Activated CD4-positive, alpha-beta memory T cell treated with anti-CD3 and anti-CD28 coated beads, Interleukin-2, amount 10 ng/mL, durations not matched to agents 7 days and 5 days (primary cell): ENCODE measurements around the gene SOX15. TPM values are rescaled to one million over a fixed set of nuclear protein-coding genes. Genes with fewer than 3 reads are reported as not detected.
"Not testable (repeated sequence)": the region's sequence is repeated elsewhere in the genome, so short reads cannot be mapped to it uniquely, and the experiment has no call there.

Experiments
- CTCF ChIA-PET: fragments of 350-600 bp; sonication (Branson Sonifier 250); formaldehyde crosslinking; loops from one replicate; lab custom pipeline; 2021; ENCODE audit warnings: antibody characterized with exemption, inconsistent platforms; lab: Charles Lee
- POLR2A ChIA-PET: fragments of 350-600 bp; sonication (Branson Sonifier 250); formaldehyde crosslinking; loops from one replicate; lab custom pipeline; 2021; ENCODE audit warnings: antibody characterized with exemption; lab: Charles Lee
- DNase-seq: peaks from one replicate; pipeline ENCODE4 v3.0.0-alpha.2; 2020
- H3K27ac Mint-ChIP-seq: one replicate; pipeline ENCODE4 v1.8.0; 2021; ENCODE audit warnings: mild to moderate bottlenecking, mixed read lengths
- H3K27me3 Mint-ChIP-seq: one replicate; pipeline ENCODE4 v1.8.0; 2021; ENCODE audit warnings: mixed read lengths
- H3K36me3 Mint-ChIP-seq: one replicate; pipeline ENCODE4 v1.8.0; 2021; ENCODE audit warnings: low read depth, mixed read lengths
- H3K4me1 Mint-ChIP-seq: one replicate; pipeline ENCODE4 v1.8.0; 2021; ENCODE audit warnings: mixed read lengths
- H3K4me3 Mint-ChIP-seq: one replicate; pipeline ENCODE4 v1.8.0; 2021; ENCODE audit warnings: mild to moderate bottlenecking, mixed read lengths
- H3K9me3 Mint-ChIP-seq: one replicate; pipeline ENCODE4 v1.8.0; 2021; ENCODE audit warnings: mixed read lengths
- total RNA-seq, 2 experiments: library from RNA; stranded (reverse); gene quantifications; one replicate each; pipeline ENCODE4 v1.2.3, GENCODE V29; 2021

Gene SOX15
- total RNA-seq, 2 experiments from 2014 or later = 0.30 to 0.40 TPM

- H3K27me3 Mint-ChIP-seq, H3K4me1 Mint-ChIP-seq, CTCF ChIA-PET, POLR2A ChIA-PET, DNase-seq, H3K4me3 Mint-ChIP-seq, H3K9me3 Mint-ChIP-seq, H3K27ac Mint-ChIP-seq: not testable (repeated sequence)
- peaks cover 63% of the 10 kb centered on the region for H3K36me3 Mint-ChIP-seq
These were observed 7.7 kb upstream of the SOX15 start for GRCh38 chr17:7597561-7597960.

GRCh38 chr17:7593296-7593695 lies 3.4 kb upstream of the SOX15 start:
- Mint-ChIP-seq H3K9me3 (no peaks in the 10 kb centered on the region), H3K27me3 (no peaks in the 10 kb centered on the region), H3K4me3 (no peak overlapping the region), H3K4me1 (peaks cover 2% of the 10 kb centered on the region), H3K27ac (no peak overlapping the region), H3K36me3 (peaks cover 60% of the 10 kb centered on the region)
- ChIA-PET POLR2A (interaction anchor here (1.1 to 3.1 kb wide), 2 partner anchors 9 to 94 kb away, joined by 4 to 21 read pairs; partner anchors contain the start of genes MPDU1 and TP53), CTCF (no interaction called here)
- DNase-seq = no peak

- DNase-seq = no peak
- Mint-ChIP-seq H3K36me3 (peaks cover 66% of the 10 kb centered on the region), H3K4me3 (no peak overlapping the region), H3K4me1 (peaks cover 2% of the 10 kb centered on the region), H3K9me3 (no peaks in the 10 kb centered on the region), H3K27ac (no peak overlapping the region), H3K27me3 (no peaks in the 10 kb centered on the region)
- POLR2A ChIA-PET = interaction anchor here (1.1 to 3.1 kb wide), 3 partner anchors 8 to 95 kb away, joined by 3 to 21 read pairs (median 4); partner anchors contain the start of genes CD68, MPDU1 and TP53
- CTCF ChIA-PET = interaction anchor here (0.6 kb wide), 1 partner anchor 23 kb away, joined by 3 read pairs; no protein-coding TSS in a partner anchor
These were observed 2.6 kb upstream of the SOX15 start for GRCh38 chr17:7592422-7593021.

- H3K36me3 Mint-ChIP-seq = peaks cover 68% of the 10 kb centered on the region
- ChIA-PET POLR2A (interaction anchor here (1.4 kb wide), 1 partner anchor 13 kb away, joined by 3 read pairs; the partner anchor contains the start of gene CD68), CTCF (no interaction called here)
These were observed 1.7 kb upstream of the SOX15 start for GRCh38 chr17:7591596-7591995.

GRCh38 chr17:7590743-7591142 lies 849 bp upstream of the SOX15 start:
- Mint-ChIP-seq H3K4me1 (peaks cover 9% of the 10 kb centered on the region), H3K27ac (no peak overlapping the region), H3K27me3 (no peaks in the 10 kb centered on the region), H3K9me3 (no peaks in the 10 kb centered on the region), H3K4me3 (no peak overlapping the region), H3K36me3 (peaks cover 64% of the 10 kb centered on the region)
- no peak for DNase-seq
- CTCF ChIA-PET = interaction anchor here (0.7 to 2.4 kb wide), 4 partner anchors 11 to 97 kb away, joined by 3 to 12 read pairs (median 8); partner anchors contain the start of genes SENP3 and TP53
- POLR2A ChIA-PET = interaction anchor here (0.8 to 2.1 kb wide), 4 partner anchors 11 to 97 kb away, joined by 3 to 8 read pairs (median 6); partner anchors contain the start of genes CD68, TP53 and WRAP53

More at GRCh38 chr17:7591596-7591995, 1.7 kb upstream of the SOX15 start:
- Mint-ChIP-seq H3K4me1 (peaks cover 4% of the 10 kb centered on the region), H3K4me3 (no peak overlapping the region), H3K27ac (no peak overlapping the region), H3K27me3 (no peaks in the 10 kb centered on the region), H3K9me3 (no peaks in the 10 kb centered on the region)
- no peak for DNase-seq

GRCh38 chr17:7589204-7589868 lies 558 bp downstream of the SOX15 start:
- ChIA-PET CTCF (interaction anchor here (0.6 to 2.4 kb wide), 26 partner anchors 9 to 253 kb away, joined by 3 to 24 read pairs (median 4); partner anchors contain the start of genes ACAP1, CHRNB1, FXR2 and SENP3), POLR2A (interaction anchor here (1.0 to 2.3 kb wide), 8 partner anchors 9 to 104 kb away, joined by 3 to 17 read pairs (median 4); partner anchors contain the start of genes CD68, TP53 and WRAP53)
- Mint-ChIP-seq H3K9me3 (no peaks in the 10 kb centered on the region), H3K27ac (peak overlapping the region; percentile 26), H3K4me1 (peaks cover 22% of the 10 kb centered on the region), H3K27me3 (no peaks in the 10 kb centered on the region), H3K4me3 (no peak overlapping the region), H3K36me3 (peaks cover 58% of the 10 kb centered on the region)
- DNase-seq = peak; percentile 71

DNA sequence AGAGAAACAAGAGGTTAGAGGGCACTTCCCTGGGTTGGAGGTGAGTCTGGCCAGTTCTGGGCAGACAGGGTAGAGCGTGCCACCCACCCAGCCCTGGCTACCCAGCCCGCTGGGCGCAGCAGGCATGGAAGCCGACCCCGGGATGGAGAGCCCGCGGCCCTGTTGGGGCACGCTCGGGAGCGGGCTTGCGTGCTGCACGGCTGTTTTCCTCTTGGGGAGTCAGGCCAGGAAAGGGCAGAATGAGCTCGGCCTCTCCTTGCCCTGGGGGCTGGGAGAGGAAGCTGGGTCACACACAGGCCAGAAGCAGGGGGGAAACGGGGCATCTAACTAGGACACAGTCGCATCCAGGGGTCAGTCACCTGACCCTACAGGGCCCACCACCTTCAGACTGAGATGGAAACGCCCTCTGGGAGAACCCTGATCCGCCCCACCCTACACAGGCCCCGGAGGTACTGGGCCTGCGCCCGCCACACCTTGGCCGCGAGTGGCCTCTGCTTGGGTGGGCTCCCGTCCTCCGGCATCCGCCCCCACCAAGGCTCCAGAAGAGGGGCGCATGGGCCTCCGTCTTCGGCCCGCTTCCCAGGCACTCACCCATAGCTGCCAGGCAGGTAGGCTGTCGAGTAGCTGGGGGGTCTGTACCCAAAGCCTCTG lies 1.2 kb downstream of the SOX15 start:
- Mint-ChIP-seq H3K4me1 (peaks cover 22% of the 10 kb centered on the region), H3K36me3 (peaks cover 51% of the 10 kb centered on the region), H3K27ac (no peak overlapping the region), H3K9me3 (no peaks in the 10 kb centered on the region), H3K4me3 (no peak overlapping the region), H3K27me3 (no peaks in the 10 kb centered on the region)
- ChIA-PET CTCF (interaction anchor here (0.6 to 2.4 kb wide), 24 partner anchors 8 to 238 kb away, joined by 3 to 24 read pairs (median 4); partner anchors contain the start of genes CHRNB1, FXR2, SENP3 and TMEM256), POLR2A (interaction anchor here (1.0 to 2.3 kb wide), 7 partner anchors 9 to 103 kb away, joined by 3 to 17 read pairs (median 3); partner anchors contain the start of genes CD68, TP53 and WRAP53)
- DNase-seq = no peak

GRCh38 chr17:7587420-7588151 lies 2.3 kb downstream of the SOX15 start:
- H3K4me3 Mint-ChIP-seq = no peak overlapping the region
- H3K36me3 Mint-ChIP-seq = peaks cover 42% of the 10 kb centered on the region
- no peaks in the 10 kb centered on the region for H3K9me3 Mint-ChIP-seq
- no peaks in the 10 kb centered on the region for H3K27me3 Mint-ChIP-seq
- no peak for DNase-seq
- CTCF ChIA-PET = interaction anchor here (0.9 to 1.5 kb wide), 2 partner anchors 156 to 231 kb away, joined by 5 read pairs; no protein-coding TSS in a partner anchor
- peak overlapping the region; percentile 35 for H3K27ac Mint-ChIP-seq
- POLR2A ChIA-PET = interaction anchor here (5.1 to 8.7 kb wide), 2 partner anchors 15 to 99 kb away, joined by 129 to 169 read pairs; partner anchors contain the start of genes TP53 and WRAP53
- peaks cover 30% of the 10 kb centered on the region for H3K4me1 Mint-ChIP-seq

- no peak overlapping the region for H3K4me3 Mint-ChIP-seq
- H3K9me3 Mint-ChIP-seq = no peaks in the 10 kb centered on the region
- H3K4me1 Mint-ChIP-seq = peaks cover 38% of the 10 kb centered on the region
- ChIA-PET POLR2A (interaction anchor here (5.1 to 8.7 kb wide), 2 partner anchors 14 to 100 kb away, joined by 129 to 169 read pairs; partner anchors contain the start of genes TP53 and WRAP53), CTCF (interaction anchor here (0.9 to 4.1 kb wide), 5 partner anchors 8 to 231 kb away, joined by 4 to 29 read pairs (median 5); partner anchors contain the start of genes SENP3, TP53 and WRAP53)
- no peaks in the 10 kb centered on the region for H3K27me3 Mint-ChIP-seq
- no peak overlapping the region for H3K27ac Mint-ChIP-seq
- H3K36me3 Mint-ChIP-seq = peaks cover 39% of the 10 kb centered on the region
- DNase-seq = no peak
These were observed 3.0 kb downstream of the SOX15 start for GRCh38 chr17:7586673-7587419.

DNA sequence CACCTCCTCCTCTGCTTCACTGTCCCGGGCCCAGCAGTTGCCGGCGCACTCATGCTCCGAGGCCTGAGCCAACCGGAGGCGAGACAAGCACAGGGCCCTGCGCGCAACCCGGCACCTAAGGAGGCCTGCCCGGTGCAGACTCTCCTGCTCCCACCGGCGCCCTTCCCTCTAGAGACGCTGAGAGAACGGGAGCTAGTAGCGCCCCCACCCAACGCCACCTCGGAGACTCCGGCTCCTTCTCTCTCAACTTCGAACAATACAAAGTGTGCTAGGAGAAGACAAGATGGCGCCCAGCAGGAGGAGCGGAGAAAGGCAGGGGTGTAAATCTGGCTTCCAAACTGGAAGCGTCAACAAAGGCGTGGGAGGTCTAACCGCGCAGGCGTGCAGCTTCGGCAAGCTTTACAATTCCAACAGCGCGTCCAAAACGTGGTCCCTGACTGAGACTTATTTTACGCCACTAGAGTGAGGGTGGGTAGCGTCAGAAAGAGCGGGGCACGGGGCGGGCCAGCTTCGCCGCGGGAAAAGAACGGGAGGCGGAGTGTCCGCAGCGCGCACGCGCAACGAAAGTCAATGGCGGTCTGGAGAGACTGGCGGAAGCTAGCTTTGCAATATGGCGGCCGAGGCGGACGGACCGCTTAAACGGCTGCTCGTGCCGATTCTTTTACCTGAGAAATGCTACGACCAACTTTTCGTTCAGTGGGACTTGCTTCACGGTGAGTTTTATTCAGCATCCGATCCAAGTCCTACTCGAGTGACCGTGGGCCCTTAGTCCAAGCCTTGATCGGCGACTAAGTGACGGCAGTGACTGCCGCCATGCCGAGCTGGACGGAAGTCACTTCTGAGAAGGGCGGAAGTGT lies 6.4 kb downstream of the SOX15 start, which contains the start of gene MPDU1:
MPDU1 (plus strand) TSS at position 600 of the 857 bp plus-strand sequence; CDS start at position 611, 11 bp downstream.
- DNase-seq = peak; percentile 96
- H3K9me3 Mint-ChIP-seq = no peaks in the 10 kb centered on the region
- H3K4me3 Mint-ChIP-seq = peak within 1 kb of the TSS; percentile 97
- ChIA-PET POLR2A (interaction anchor here (0.7 to 8.7 kb wide), 37 partner anchors 11 to 664 kb away, joined by 3 to 169 read pairs (median 5); partner anchors contain the start of genes ACADVL, ACAP1, CTC1 and DLG4), CTCF (interaction anchor here (1.1 to 4.1 kb wide), 10 partner anchors 9 to 535 kb away, joined by 3 to 29 read pairs (median 7); partner anchors contain the start of genes ALOXE3, SAT2, SENP3 and TMEM102)
- no peaks in the 10 kb centered on the region for H3K27me3 Mint-ChIP-seq
- H3K27ac Mint-ChIP-seq = peak within 1 kb of the TSS; percentile 99
- peaks cover 53% of the 10 kb centered on the region for H3K36me3 Mint-ChIP-seq
- peaks cover 68% of the 10 kb centered on the region for H3K4me1 Mint-ChIP-seq
